Skin of body (tissue), 2 donors: ENCODE measurements around the gene SH3BP5L. TPM values are rescaled to one million over a fixed set of nuclear protein-coding genes. Genes with fewer than 3 reads are reported as not detected.

Source experiments
- DNase-seq: peaks from one replicate; lab custom pipeline; 2025; lab: John Stamatoyannopoulos, UW
- total RNA-seq: library from RNA; depleted of rRNA; stranded (reverse); fragments of >200 nt; gene quantifications from one replicate; pipeline ENCODE4 v1.2.3, GENCODE V29; 2014

Gene SH3BP5L
- 10.4 TPM for total RNA-seq

DNA sequence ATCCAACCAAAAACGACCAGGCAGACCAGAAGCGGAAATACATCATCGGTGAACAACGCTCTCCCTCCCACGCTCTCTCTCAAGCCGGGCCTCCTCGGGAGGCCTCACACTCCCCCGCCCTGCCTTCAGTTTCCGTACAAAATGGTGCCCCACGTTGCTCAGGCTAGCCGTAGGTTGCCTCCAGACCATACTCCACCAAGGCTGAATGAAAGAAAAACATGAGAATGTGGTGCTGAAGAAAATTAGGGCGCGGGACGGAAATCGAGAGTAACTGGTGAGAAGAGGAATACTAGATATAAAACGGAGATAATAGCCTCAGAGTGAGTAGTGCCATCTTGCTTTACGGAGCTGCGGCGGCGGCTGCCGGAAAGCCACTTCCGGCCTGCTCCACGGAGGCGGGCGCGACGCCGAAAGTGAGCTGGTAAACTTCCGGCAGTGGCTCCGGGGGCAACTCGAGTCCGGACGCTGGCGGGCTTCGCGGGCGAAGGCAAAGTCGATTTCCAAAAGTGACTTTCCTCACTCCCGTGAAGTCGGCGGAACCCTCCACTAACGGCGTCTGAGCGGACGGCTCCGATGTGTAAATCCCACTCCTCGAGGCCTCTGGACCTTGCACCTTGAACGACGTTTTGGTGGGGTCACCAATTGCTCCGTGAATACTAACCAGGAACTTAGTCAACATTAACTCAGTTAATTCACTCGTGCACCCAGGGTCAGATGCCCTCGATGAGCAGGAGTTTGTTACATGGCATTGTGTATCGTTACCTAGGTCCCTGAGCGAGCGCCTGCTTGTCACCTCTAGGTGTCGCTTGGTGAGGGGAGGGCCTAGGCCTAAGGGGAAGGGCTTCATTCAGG lies at the start of gene SH3BP5L:
TSS of gene SH3BP5L (minus strand) at position 7 of the 852 bp plus-strand sequence. CDS start 980 bp downstream, outside the sequence.
- DNase-seq, result peak; percentile 98

DNA sequence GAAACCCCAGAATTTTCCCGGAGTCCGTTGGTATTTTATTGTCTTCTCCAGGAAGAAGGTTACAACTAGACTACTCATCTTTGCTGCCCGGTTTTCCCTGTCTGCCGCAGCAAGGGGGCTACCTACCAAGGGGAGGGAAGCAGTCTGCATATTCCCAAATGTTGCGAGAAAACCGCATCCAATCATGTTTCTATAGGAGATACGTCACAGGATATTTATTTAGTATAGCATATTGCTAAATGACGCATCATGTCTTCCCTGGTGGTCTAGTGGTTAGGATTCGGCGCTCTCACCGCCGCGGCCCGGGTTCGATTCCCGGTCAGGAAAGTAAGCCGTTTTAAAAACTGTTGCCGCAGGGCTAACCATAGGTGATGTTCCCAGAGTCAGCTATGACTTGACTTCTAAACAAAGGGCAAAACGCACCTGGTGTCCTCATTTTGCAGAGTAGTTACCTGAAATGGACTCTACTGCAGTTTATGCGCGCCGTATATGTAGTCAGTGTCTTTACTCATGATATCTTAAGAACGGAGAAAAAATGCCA lies 48.3 kb upstream of the SH3BP5L start:
- peak; percentile 97 for DNase-seq

DNA sequence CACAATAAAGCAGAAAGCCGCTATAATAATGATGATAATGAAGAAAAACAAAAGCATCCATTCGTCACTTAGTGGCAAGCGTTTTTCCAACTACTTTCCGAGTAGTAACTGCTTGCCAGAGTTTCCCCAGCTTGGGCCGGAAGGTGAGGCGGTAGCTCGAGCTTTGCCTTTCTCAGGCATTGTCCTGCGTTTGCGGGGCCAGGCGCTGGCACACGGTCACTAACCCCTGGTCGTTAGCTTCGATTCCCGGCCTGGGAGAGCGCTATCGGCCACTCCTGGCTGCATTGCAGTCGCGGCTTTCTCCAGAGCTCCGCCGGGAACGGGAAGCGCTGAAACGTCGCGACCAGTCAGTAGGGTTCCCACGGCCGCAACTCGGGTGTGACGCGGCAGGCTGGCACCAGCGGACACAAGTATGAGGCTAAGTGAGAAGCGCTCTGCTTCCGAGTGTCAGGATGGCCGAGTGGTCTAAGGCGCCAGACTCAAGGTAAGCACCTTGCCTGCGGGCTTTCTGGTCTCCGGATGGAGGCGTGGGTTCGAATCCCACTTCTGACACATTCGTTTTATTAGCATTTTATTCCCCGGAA lies 47.8 kb upstream of the SH3BP5L start:
- DNase-seq, result peak; percentile 97

DNA sequence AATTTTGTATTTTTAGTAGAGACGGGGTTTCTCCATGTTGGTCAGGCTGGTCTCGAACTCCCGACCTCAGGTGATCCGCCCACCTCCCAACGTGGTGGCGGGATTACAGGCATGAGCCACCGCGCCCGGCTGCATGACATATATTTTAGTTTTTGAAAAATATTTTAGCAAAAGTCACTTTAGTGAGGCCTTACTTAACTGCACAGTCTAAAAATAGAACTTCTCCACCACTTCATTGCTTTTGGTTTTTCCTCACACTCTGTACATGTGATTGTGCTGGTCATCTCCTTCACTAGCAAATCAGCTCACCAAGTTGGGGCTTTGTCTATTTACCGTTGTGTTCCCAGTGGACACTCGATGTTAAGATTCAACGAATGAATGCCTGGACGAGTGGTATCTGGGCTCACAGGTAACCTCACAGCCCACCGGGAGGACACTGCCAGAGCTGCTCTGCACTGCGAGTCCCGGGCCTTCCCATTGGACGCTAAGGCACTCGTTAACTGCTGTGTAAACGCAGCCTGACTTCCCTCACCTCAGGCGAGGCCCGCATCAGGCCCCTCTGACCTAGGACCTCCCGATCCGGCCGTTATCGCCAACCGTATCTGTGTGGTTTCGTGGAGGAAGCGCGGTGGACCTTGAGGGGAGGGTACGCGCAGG lies 47.2 kb upstream of the SH3BP5L start:
- peak; percentile 66 for DNase-seq

DNA sequence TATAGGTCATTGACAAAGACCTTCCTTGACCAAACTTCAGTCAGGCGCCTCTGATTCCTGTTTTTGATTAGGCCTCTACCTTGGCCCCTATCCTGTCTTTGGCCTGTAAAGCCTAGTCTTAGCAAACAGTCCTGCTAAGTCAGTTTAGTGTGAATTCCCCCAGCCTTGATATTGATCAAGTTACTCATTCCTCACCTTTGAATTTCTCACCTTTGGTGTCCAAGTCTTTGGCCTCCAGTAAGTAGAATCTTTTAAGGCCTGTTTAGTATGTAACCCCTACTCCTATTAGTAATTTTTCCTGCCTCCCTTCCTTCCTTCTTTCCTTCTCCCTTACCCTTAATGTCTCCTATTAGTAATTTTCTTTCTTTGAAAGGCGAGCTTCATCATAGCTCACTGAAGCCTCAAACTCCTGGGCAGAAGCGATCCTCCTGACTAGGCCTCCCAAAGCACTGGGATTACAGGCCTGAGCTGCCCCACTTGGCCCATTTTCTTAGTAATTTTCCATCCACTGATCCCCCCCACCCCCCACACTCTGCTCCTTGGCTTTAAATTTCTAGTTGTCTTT lies 46.2 kb upstream of the SH3BP5L start:
- no peak for DNase-seq

DNA sequence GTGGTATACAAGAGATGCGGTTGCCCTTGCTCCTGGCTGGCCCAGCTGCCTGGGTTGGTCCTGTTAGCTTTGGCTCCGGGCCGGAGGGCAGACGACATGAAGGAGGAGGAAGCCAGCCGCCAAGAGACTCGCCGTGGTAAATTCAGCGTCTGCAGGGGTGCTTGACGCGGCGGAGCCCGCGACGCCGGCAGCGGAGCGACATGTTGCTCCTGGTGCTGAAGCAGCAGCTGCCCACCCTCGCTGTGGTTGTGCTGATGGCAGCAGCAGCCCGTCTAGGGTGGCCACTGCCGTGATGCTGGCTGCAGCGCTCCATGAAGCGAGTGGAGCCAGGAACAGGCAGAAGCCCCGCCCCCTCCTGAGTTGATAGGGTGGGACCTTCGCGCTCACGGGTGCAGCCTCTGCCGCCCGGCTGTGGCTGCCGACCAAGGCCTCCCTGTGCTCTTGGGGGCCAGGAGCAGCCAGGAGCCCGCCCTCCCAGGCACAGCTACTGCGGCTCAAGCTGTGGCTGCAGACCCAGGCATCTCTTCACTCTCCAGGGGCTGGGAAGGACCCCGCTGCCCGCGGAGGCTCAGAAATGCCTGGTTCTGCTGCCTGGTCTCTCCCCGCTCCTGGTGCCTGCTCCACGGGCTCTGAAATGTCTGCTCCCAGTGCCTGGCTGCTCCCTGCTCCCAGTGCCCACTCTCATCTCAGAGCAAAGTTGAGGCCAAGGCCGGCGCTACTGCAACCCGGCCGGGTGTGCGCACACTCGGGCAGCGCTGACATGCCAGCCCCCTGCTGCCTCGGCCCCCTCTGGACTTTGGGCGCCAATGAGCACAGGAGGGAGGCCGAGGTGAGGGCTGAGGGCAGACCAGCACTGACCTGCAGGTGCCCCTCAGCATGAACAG lies 37.5 kb upstream of the SH3BP5L start:
- DNase-seq, result peak; percentile 19

DNA sequence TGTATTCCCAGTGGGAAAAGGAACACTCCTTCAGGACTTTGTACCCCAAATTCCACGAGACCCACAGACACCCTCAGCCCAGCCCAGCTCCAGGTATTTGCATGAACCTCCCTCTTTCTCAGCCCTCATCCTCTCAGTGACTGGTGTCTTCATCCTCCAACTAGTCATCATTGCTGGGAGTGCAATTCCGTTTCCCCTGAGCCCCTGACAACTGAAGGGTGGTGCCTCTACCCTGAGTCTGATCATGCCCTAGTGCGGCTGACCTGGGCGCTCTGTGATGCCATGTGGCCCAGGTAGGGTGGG lies 36.9 kb upstream of the SH3BP5L start:
- DNase-seq, result no peak

DNA sequence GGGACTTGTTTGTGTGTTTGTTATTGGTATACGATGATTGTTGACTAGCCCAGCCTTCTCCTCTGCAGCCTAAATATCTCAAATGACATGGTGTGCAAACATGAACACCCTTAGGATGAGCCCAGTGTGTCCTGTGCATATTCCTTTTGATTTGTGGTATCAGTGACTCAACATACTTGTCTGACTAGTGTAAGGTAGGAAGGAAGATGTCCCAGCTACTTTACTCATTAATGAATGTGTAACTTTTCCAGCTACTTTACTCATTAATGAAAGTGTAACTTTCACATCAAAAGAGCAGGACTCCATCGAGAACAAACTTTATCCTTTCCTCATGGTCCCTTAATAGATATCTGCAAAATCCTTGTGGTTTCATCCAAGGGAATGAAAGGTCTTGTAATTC lies 35.9 kb upstream of the SH3BP5L start:
- no peak for DNase-seq

DNA sequence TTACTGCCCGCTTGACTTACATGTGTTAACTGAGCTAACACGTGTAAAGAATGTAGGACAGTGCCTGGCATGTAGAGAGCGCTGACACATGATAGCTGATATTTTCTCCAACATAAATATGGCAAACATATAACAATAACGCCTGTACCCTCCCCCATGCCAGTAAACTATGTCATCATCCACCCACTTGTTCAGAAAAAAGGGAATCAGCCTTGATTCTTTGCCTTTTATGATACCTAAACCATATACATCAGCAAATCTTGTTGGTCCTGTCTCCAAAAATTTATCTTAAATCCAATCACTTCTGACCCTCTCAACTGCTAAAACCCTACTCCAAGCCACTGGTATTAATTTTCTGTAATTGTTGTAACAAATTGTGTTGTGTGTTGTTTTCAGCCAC lies 34.3 kb upstream of the SH3BP5L start:
- no peak for DNase-seq

DNA sequence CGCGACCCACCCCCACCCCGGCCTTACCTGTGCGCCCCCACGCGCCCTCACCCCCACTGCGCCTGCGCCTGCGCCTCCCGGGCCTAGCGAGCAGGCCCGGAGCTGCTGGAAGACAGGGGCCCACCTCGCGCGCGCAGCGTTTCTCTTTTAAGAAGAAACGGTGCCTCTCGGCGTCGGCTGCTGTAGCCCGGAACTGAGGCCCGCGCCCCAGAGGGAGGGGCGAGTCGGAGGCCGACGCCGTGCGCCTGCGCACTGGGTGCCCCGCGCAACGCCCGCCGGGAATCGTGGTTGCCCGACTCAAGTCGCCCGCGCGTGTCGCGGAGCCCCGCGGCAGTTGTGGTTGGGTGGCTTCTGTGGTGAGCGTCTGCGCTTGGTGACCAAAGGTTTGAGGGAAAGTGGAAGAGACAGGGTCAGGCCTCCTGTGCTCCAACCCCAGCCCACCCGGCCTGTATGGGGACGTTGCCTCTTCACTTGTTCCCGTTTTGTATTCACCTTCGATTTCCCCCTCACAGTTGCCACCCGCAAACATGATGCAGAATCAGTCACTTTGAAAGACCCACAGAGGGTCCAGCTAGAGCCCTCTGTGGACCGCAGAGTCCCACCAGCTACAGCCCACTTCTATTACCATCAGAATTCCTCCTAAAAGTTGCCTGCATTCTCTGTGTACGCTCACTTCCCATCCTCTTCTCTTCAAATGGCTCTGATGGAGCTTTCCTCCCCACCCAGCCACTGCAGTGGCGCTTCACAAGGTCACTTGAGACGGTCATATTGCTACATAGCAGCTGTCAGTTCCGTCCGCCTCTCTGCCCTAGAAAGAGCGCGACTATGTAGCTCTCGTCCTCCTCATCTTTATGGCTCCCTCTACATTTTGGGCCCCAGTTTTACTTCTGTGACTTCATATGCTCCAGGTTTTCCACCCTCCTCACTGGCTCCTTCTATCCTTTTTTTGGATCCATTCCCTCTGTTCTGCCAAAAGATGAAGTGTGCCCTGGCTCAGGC lies 33.5 kb upstream of the SH3BP5L start, which contains the start of gene ZNF692:
TSS of gene ZNF692 (minus strand) at position 195 of the 999 bp plus-strand sequence. CDS start 776 bp downstream, outside the sequence.
- peak; percentile 95 for DNase-seq

DNA sequence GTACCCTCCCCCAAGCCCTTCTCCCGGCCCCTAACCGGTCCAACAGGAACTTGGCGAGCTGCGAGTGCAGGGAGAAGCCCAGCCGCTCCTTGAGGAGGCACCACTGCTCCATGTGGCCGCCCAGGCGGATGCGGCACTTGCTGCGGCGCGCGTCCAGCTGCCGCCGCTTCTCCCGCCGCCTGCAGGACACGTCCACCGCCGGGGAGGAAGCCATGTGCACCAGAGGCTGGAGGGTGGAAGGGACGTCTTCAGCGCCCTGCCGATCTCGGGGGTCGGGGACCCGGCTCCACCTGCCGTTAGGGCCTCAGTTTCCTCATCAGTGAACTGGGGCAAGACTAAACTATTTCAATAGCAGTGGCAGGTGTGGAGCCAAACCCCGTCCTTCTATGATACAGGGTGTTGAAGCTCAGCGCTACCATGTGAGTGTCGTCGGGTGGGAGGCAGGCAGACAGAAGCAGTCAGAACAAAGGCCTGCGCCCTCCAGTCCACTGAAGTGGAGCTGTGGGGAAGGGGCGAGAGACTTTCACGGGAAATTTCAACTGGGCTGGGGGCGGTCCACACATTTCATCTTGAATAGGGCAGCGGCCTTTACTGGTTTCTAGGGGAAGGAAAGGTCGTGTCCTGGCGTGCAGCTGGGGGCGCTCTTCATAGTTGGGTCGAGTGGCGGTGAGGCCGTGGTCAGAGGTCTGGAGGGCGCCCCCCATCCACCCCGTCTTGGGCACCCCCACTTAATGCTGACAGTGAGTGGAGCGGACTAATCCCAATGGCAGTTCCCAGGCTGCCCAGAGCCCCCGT lies 32.6 kb upstream of the SH3BP5L start:
- DNase-seq, result peak; percentile 20

DNA sequence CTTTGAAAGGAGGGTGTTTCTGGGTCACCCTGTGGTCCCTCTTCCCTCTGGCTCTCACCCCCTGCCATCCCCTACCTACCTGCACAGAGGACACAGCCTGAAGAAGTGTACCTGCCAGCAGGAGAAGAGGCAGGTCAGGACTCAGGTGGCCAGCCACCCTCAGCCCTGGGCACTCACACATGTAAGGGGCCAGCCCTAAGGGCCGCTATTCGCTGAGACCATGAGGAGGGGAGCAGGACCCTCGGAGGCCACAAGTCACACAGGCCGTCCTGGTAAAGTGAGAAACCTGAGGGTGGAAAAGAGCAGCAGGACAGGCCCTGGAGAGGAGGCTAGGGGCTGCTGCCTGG lies 32.0 kb upstream of the SH3BP5L start:
- no peak for DNase-seq

DNA sequence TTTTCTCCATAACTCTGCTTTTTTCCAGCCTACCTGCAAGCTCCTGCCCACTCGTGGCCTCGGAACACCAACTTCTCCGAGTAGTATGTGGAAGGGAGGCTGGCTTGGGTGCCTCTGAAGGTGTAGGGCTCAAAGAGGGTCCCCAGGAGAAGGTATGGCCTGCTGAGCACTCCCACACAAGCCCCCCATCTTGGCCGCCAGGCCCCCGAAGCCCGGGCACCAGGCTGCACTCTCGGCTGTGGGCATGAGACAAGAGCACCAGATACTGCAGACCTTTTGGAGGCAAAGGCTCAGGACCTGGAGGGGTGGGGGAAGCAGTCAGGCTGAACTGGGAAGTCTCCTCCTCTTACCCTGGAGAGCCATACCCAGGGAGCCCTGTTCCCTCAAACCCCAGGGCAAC lies 31.5 kb upstream of the SH3BP5L start:
- no peak for DNase-seq

DNA sequence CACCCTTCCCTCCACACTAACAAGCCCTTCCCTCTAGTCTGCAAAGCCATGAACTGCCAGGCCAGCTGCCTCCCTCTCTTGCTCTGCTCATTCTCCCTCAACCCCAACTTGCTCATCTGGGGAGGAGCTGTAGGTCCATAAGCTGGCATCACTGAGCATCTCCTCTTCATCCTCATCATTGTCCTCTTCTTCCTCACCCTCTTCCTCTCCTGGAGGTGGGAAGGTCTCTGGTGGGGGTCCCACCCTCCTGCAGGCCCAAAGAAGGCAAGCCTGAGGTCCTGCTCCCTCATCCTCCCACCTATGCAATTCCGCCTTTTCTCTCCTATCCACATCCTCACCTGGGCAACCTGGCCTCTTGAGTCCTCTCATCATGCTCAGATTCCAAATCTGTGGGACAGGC lies 30.5 kb upstream of the SH3BP5L start:
- DNase-seq, result no peak

DNA sequence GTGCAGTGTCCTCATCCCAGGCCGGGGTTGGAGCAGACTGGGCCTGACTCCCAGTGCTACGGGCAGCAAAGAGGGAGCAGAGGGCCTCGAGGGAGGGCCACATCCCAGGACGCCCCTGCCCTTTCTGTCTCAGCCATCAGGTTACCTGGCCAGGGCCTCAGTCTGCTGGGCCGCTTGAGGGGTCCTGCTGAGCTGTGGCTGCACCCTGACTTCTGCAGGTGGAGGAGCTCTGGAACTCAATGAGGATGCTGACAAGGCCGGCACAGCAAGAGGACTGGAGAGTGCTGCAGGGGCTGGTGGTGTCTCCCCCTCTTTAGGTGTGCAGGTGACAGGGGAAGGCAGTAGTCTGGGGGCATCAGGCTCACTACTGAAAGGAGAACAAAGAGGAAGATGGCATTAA lies 29.9 kb upstream of the SH3BP5L start:
- DNase-seq, result no peak

DNA sequence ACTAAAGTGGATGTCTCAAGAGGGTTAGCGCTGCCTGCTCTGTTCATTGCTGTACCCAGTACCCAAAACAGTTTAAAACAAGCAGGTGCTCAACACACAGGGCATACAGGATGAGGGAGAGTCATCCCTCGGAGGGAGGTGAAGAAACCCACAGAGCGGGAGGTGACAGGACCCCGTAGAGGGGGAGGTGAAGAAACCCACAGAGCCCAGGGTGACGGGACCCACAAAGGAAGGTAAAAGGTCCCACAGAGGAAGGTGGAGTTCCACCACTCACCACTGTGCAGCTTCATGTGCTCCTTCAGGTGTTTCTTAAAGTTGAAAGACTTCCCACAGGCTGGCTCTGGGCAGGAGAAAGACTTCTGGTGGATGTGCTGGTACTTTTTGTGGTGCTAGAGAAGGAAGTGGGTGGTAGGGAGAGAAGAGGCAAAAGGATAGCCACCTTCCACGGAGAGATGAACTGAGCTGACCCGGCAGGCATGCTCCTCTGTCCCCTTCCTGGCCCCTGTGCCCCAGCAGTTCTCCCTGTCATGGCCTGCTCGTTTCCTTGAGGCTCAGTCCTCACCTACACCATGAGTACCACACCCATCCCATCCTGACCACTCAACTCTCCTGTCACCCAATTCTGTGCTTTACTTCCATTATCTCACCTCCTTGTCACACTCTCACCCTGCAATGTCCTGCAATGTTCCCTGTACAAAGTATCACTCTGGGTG lies 28.1 kb upstream of the SH3BP5L start:
- no peak for DNase-seq

DNA sequence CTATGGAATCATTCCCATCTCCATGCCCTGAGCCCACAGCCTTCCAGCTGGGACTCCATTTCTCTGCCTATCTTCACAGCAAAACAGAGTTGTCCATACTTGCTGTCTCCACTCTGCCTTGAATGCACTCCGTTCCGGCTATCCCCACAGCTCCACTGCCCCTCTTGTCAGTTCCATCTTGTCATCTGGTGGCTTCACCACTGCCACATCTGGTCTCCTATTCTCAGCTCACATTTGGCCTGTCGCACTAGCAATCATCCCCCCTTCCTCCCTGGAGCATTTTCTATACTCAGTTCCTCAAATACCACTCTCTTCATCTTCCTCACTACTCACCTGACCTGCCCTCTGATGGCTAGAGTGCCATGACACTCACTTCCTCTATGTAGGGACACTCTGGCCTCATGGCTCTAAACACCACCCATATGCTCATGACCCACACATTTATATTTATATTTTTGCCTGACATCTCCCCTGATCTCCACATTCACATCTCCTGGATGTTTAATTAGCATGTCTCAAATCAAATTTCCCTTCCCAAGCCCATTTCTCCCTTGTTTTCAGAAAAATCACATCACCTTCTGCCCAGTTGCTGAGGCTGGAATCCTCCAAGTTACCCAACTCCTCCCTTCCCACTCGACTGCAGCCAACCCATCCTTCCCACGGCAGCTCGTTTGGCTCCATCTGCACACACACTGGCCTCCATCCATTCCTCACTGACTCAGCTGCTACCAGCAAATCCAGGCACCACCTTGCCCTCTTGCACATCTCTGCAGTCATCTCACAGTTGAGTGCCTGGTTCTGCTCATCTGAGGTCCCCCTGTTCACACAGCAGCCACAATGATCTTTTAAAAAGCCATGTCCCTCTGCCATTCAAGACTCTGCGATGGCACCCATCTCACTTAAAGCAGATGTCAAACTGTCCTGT lies 27.0 kb upstream of the SH3BP5L start:
- DNase-seq, result no peak
